HPDE6-E6E7 (cell line): ENCODE measurements around the gene FUNDC2.

Experiments
- DNase-seq: peaks from one replicate; pipeline ENCODE4 v3.0.0; 2011; ENCODE audit warnings: missing footprints; ENCODE audit errors: extremely low spot score

Gene FUNDC2

GRCh38 chrX:155069414-155069813, 42.8 kb downstream of the FUNDC2 start:
- DNase-seq, result no peak

GRCh38 chrX:155070038-155070437, 43.4 kb downstream of the FUNDC2 start:
- DNase-seq, result no peak

- no peak for DNase-seq
These were observed 44.0 kb downstream of the FUNDC2 start for GRCh38 chrX:155070663-155070974.

- peak; percentile 90 for DNase-seq
These were observed 44.5 kb downstream of the FUNDC2 start, which contains the start of the genes BRCC3, CMC4 and MTCP1 for GRCh38 chrX:155070975-155071693. BRCC3 (plus strand) TSS chrX:155071508; CDS start chrX:155071528, 20 bp downstream. CMC4 (minus strand) TSS chrX:155071136; CDS start chrX:155064023, 7,113 bp downstream. MTCP1 (minus strand) TSS chrX:155071136; CDS start chrX:155066010, 5,126 bp downstream.

- no peak for DNase-seq
These were observed 45.1 kb downstream of the FUNDC2 start for GRCh38 chrX:155071694-155072280.

GRCh38 chrX:155086202-155086840, 59.7 kb downstream of the FUNDC2 start:
- no peak for DNase-seq

- DNase-seq, result no peak
These were observed 60.5 kb downstream of the FUNDC2 start for GRCh38 chrX:155086961-155087735.

- peak; percentile 34 for DNase-seq
These were observed 67.9 kb downstream of the FUNDC2 start for GRCh38 chrX:155094468-155095061.

GRCh38 chrX:155105919-155106318, 79.3 kb downstream of the FUNDC2 start:
- no peak for DNase-seq

GRCh38 chrX:155108427-155108826, 81.8 kb downstream of the FUNDC2 start:
- no peak for DNase-seq
